HG03060 (cell line): ENCODE results near the gene UGCG.
A peak's percentile ranks its signal among the peaks of the same experiment; 100 is the strongest.
"Not testable (repeated sequence)": the region's sequence is repeated elsewhere in the genome, so short reads cannot be mapped to it uniquely, and the experiment has no call there.

Experiments
- ATAC-seq: cut with Tn5 transposase; IDR thresholded peaks from one replicate; pipeline ENCODE4 v1.9.1; 2021; ENCODE audit warnings: low read depth, moderate number of reproducible peaks; ENCODE audit not compliant: unreplicated experiment

UGCG gene

GRCh38 chr9:111890334-111890733 is 6.3 kb upstream of the UGCG start:
- no peak for ATAC-seq

GRCh38 chr9:111890867-111891266 is 5.7 kb upstream of the UGCG start:
- ATAC-seq = not testable (repeated sequence)

GRCh38 chr9:111891910-111892499 is 4.6 kb upstream of the UGCG start:
- ATAC-seq = no peak

- no peak for ATAC-seq
These were observed 457 bp downstream of the UGCG start for GRCh38 chr9:111896942-111897600.

- peak; percentile 33 for ATAC-seq
These were observed 1.1 kb downstream of the UGCG start for GRCh38 chr9:111897601-111898137.

GRCh38 chr9:111898331-111899096 is 1.9 kb downstream of the UGCG start:
- ATAC-seq = no peak

GRCh38 chr9:111900151-111900857 is 3.7 kb downstream of the UGCG start:
- no peak for ATAC-seq

GRCh38 chr9:111900858-111901612 is 4.4 kb downstream of the UGCG start:
- no peak for ATAC-seq

GRCh38 chr9:111902391-111903139 is 6.0 kb downstream of the UGCG start:
- no peak for ATAC-seq

- not testable (repeated sequence) for ATAC-seq
These were observed 6.9 kb downstream of the UGCG start for GRCh38 chr9:111903535-111903934.

GRCh38 chr9:111904026-111904425 is 7.4 kb downstream of the UGCG start:
- ATAC-seq = no peak

GRCh38 chr9:111904891-111905291 is 8.3 kb downstream of the UGCG start:
- ATAC-seq = no peak

GRCh38 chr9:111907147-111907546 is 10.5 kb downstream of the UGCG start:
- ATAC-seq = no peak

- ATAC-seq = no peak
These were observed 12.8 kb downstream of the UGCG start for GRCh38 chr9:111909444-111909843.

GRCh38 chr9:111910428-111910827 is 13.8 kb downstream of the UGCG start:
- no peak for ATAC-seq

- no peak for ATAC-seq
These were observed 16.5 kb downstream of the UGCG start for GRCh38 chr9:111913159-111913558.

- no peak for ATAC-seq
These were observed 18.3 kb downstream of the UGCG start for GRCh38 chr9:111914749-111915424.

GRCh38 chr9:111915425-111915758 is 18.8 kb downstream of the UGCG start:
- ATAC-seq = no peak

GRCh38 chr9:111916234-111916645 is 19.6 kb downstream of the UGCG start:
- peak; percentile 49 for ATAC-seq
